Pulmonary artery endothelial cell (primary cell): ENCODE data around the gene SBF2. TPM values are rescaled to one million over a fixed set of nuclear protein-coding genes. Genes with fewer than 3 reads are reported as not detected.

Source experiments
- total RNA-seq: library from RNA; depleted of rRNA; stranded (reverse); fragments of >200 nt; gene quantifications from 2 replicates; pipeline ENCODE4 v1.2.3, GENCODE V29; 2014

SBF2 gene
- total RNA-seq, 1 donor from 2014 or later = 32.7 TPM

Other genes with a start within 250 kb of the SBF2 start
- gene ADM, start 10.9 kb upstream of the SBF2 start, total RNA-seq = 132 and 144 TPM in 2 replicates
- gene AMPD3, start 161.0 kb upstream of the SBF2 start, total RNA-seq = 0.66 and 3.4 TPM in 2 replicates
- 22.7 and 36.1 TPM in 2 replicates for gene RNF141, start 247.0 kb upstream of the SBF2 start, total RNA-seq